BJ (cell line): ENCODE results near the gene AMPD1. TPM values are rescaled to one million over a fixed set of nuclear protein-coding genes. Genes with fewer than 3 reads are reported as not detected.

ENCODE experiments used
- CTCF ChIA-PET: fragments of 350-600 bp; formaldehyde crosslinking; extraction: SDS; loops from one replicate; lab custom pipeline; 2021; ENCODE audit warnings: antibody characterized with exemption, inconsistent platforms; lab: Yijun Ruan, JAX
- POLR2A ChIA-PET: fragments of 300-600 bp; sonication (Branson Sonifier 250); formaldehyde crosslinking; extraction: SDS; loops from one replicate; lab custom pipeline; 2021; ENCODE audit warnings: antibody characterized with exemption; lab: Charles Lee
- DNase-seq: peaks from one replicate; pipeline ENCODE4 v3.0.0-alpha.2; 2011; ENCODE audit warnings: low read depth
- H3K27me3 ChIP-seq: 2 replicates; pipeline ENCODE4 v1.6.0; 2011; ENCODE audit warnings: low read length; ENCODE audit not compliant: control insufficient read depth, insufficient read depth
- H3K36me3 ChIP-seq: 2 replicates; pipeline ENCODE4 v1.5.1; 2011; ENCODE audit warnings: low read length; ENCODE audit not compliant: control insufficient read depth, insufficient read depth
- H3K4me3 ChIP-seq: 2 replicates; pipeline ENCODE4 v1.5.1; 2011; ENCODE audit warnings: low read depth, mild to moderate bottlenecking, control low read depth, low read length
- CTCF ChIP-seq: IDR thresholded peaks from 2 replicates; pipeline ENCODE4 v1.5.1; 2011; ENCODE audit warnings: low read depth, mild to moderate bottlenecking, control low read depth, inconsistent platforms, low read length, moderate library complexity; ENCODE audit not compliant: insufficient read depth
- polyA plus RNA-seq: library from polyadenylated mRNA; depleted of rRNA; stranded (reverse); fragments of >200 nt; gene quantifications from 2 replicates; pipeline ENCODE4 v1.2.3, GENCODE V29; 2011

Gene AMPD1
- polyA plus RNA-seq, 1 experiment, result not detected

GRCh38 chr1:114669562-114670082 lies 25.7 kb downstream of the AMPD1 start, which contains the start of gene DENND2C:
Gene DENND2C (minus strand): TSS chr1:114670049. CDS start chr1:114625984, 44,065 bp downstream.
- no peaks in the 10 kb centered on the region for H3K36me3 ChIP-seq
- H3K4me3 ChIP-seq, result peak within 1 kb of the TSS; percentile 58
- ChIA-PET POLR2A (no interaction called here), CTCF (interaction anchor here (0.8 to 1.7 kb wide), 4 partner anchors 22 to 323 kb away, joined by 3 to 4 read pairs (median 4); partner anchors contain the start of gene AMPD1)
- no peaks in the 10 kb centered on the region for H3K27me3 ChIP-seq
- no peak for DNase-seq
- peak; percentile 22; the same call in 1 of the 2 replicates for TF ChIP-seq CTCF

GRCh38 chr1:114668784-114669561 lies 26.4 kb downstream of the AMPD1 start:
- peak overlapping the region; percentile 58 for H3K4me3 ChIP-seq
- CTCF ChIA-PET, result interaction anchor here (0.9 to 1.7 kb wide), 3 partner anchors 10 to 322 kb away, joined by 3 to 4 read pairs (median 3); no protein-coding TSS in a partner anchor
- no peaks in the 10 kb centered on the region for H3K36me3 ChIP-seq
- H3K27me3 ChIP-seq, result no peaks in the 10 kb centered on the region
- TF ChIP-seq CTCF, result no peak
- POLR2A ChIA-PET, result interaction anchor here (0.7 kb wide), 1 partner anchor 303 kb away, joined by 5 read pairs; no protein-coding TSS in a partner anchor
- DNase-seq, result peak; percentile 0

GRCh38 chr1:114668373-114668772 lies 27.0 kb downstream of the AMPD1 start:
- CTCF ChIA-PET, result interaction anchor here (1.0 to 1.7 kb wide), 2 partner anchors 9 to 321 kb away, joined by 3 to 4 read pairs; no protein-coding TSS in a partner anchor
- H3K36me3 ChIP-seq, result no peaks in the 10 kb centered on the region
- no peaks in the 10 kb centered on the region for H3K27me3 ChIP-seq
- POLR2A ChIA-PET, result interaction anchor here (0.7 kb wide), 1 partner anchor 303 kb away, joined by 5 read pairs; no protein-coding TSS in a partner anchor
- no peak for DNase-seq
- H3K4me3 ChIP-seq, result no peak overlapping the region
- TF ChIP-seq CTCF, result no peak

- Histone ChIP-seq H3K27me3 (no peaks in the 10 kb centered on the region), H3K4me3 (no peak overlapping the region), H3K36me3 (no peaks in the 10 kb centered on the region)
- ChIA-PET POLR2A (no interaction called here), CTCF (no interaction called here)
- TF ChIP-seq CTCF, result no peak
- no peak for DNase-seq
These were observed 28.4 kb downstream of the AMPD1 start for GRCh38 chr1:114666954-114667353.

- H3K27me3 ChIP-seq, result no peaks in the 10 kb centered on the region
- H3K4me3 ChIP-seq, result no peak overlapping the region
- DNase-seq, result no peak
- ChIA-PET CTCF (no interaction called here), POLR2A (no interaction called here)
- TF ChIP-seq CTCF, result no peak
- H3K36me3 ChIP-seq, result no peaks in the 10 kb centered on the region
These were observed 35.1 kb downstream of the AMPD1 start for GRCh38 chr1:114660238-114660637.
